ENCODE results near the gene GTF2E1. TPM values are rescaled to one million over a fixed set of nuclear protein-coding genes. Genes with fewer than 3 reads are reported as not detected.

Gene GTF2E1
- total and polyA plus RNA-seq, 10 donors, result 5.2 to 28.3 (median 19.7) TPM

DNA sequence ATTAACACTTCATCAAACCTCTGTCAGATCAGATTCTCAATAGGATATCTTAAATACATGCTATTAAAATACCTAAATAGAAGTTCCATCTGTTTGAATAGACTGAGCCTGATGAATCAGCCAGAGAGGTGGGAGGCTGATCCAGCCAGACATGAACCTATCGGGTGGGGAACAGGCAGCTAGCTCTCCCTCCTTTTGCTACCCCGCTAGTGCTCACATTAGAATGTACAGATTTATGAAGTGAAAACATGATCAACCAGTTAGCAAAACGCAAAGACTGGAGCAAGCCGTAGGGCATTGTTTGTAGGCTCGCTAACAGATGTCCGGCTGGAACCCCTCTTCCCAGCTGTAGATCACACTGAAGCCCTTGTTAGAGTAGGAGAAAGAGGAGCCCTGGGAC is 54.4 kb downstream of the GTF2E1 start:
- Histone ChIP-seq H3K27ac (no peak overlapping the region), H3K27me3 (replicated peaks in 1 of 7) (no peaks in the 10 kb centered on the region), H3K36me3 (no peaks in the 10 kb centered on the region), H3K4me3 (no peak overlapping the region), H3K9me3 (no peaks in the 10 kb centered on the region), H3K4me1 (no peaks in the 10 kb centered on the region)
- 83 to 92% (median 92%) methylated on average over 6 of the region's 6 CpGs for WGBS, 5 donors
- intact Hi-C loops (cut with DNase I; ENCODE audit: low total_unique reads), result no loop called here
- no peak for DNase-seq
- TF ChIP-seq POLR2AphosphoS5 (IDR thresholded peaks at IDR 0.05) (no peak), POLR2A (IDR thresholded peaks at IDR 0.05) (no peak)
- TF ChIP-seq, protein P1, sequence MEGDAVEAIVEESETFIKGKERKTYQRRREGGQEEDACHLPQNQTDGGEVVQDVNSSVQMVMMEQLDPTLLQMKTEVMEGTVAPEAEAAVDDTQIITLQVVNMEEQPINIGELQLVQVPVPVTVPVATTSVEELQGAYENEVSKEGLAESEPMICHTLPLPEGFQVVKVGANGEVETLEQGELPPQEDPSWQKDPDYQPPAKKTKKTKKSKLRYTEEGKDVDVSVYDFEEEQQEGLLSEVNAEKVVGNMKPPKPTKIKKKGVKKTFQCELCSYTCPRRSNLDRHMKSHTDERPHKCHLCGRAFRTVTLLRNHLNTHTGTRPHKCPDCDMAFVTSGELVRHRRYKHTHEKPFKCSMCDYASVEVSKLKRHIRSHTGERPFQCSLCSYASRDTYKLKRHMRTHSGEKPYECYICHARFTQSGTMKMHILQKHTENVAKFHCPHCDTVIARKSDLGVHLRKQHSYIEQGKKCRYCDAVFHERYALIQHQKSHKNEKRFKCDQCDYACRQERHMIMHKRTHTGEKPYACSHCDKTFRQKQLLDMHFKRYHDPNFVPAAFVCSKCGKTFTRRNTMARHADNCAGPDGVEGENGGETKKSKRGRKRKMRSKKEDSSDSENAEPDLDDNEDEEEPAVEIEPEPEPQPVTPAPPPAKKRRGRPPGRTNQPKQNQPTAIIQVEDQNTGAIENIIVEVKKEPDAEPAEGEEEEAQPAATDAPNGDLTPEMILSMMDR (IDR thresholded peaks at IDR 0.05 in 8 of 11, conservative IDR thresholded peaks at IDR 0.05 in 3 of 11), result no peak

DNA sequence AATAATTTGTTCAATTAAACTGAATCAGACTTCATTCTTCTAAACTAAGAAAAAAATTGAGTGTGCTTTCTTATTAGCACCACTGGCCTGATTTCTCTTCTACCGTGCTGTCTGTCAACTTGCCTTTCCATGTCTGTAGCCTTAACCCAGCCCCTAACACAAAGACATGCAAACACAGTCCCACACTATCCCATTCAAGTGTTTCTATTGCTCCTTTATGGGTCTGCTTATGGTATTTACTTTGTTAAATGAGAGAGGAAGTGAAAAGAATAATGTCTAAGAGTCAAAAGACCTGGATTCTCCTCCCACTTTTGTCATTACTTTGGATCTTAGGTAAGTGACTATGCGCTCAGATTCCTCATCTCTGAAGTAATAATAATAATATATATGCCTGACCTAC is 55.3 kb downstream of the GTF2E1 start:
- 83 to 90% (median 87%) methylated on average over 2 of the region's 2 CpGs for WGBS, 5 donors
- Histone ChIP-seq H3K4me1 (no peaks in the 10 kb centered on the region), H3K9me3 (no peaks in the 10 kb centered on the region), H3K36me3 (no peaks in the 10 kb centered on the region), H3K27me3 (replicated peaks in 1 of 7) (no peaks in the 10 kb centered on the region), H3K27ac (no peak overlapping the region), H3K4me3 (no peak overlapping the region)
- no peak for DNase-seq
- TF ChIP-seq POLR2AphosphoS5 (IDR thresholded peaks at IDR 0.05), result no peak
- TF ChIP-seq, protein P1 (IDR thresholded peaks at IDR 0.05 in 8 of 11, conservative IDR thresholded peaks at IDR 0.05 in 3 of 11), result no peak
- intact Hi-C loops (cut with DNase I; ENCODE audit: low total_unique reads), result no loop called here

DNA sequence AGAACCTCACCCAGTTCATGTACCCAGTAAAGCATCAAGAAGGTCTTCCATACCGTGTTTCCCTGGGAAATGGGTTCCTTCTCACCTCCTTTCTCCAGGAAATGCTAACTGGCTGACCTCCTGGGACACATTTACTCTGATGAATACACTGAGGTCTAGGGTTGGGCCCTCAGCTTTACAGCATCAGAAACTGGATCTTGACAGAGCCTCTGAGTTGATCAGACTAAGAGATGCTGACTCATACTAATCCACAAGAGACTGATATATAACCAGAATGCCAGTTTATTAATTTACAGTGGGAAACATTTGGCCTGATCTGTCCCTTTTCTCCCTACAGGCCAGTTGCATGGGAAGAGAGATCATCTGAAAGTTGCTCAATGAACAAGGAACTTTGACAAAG is 55.8 kb downstream of the GTF2E1 start:
- no peak for DNase-seq
- WGBS, 5 donors, result 56 to 75% (median 62%) methylated on average over 1 of the region's 1 CpG
- Histone ChIP-seq H3K27ac (no peak overlapping the region), H3K4me3 (no peak overlapping the region), H3K9me3 (no peaks in the 10 kb centered on the region), H3K4me1 (no peaks in the 10 kb centered on the region), H3K36me3 (no peaks in the 10 kb centered on the region), H3K27me3 (replicated peaks in 1 of 7) (no peaks in the 10 kb centered on the region)
- intact Hi-C loops (cut with DNase I; ENCODE audit: low total_unique reads), result no loop called here
- no peak for TF ChIP-seq POLR2AphosphoS5 (IDR thresholded peaks at IDR 0.05)

DNA sequence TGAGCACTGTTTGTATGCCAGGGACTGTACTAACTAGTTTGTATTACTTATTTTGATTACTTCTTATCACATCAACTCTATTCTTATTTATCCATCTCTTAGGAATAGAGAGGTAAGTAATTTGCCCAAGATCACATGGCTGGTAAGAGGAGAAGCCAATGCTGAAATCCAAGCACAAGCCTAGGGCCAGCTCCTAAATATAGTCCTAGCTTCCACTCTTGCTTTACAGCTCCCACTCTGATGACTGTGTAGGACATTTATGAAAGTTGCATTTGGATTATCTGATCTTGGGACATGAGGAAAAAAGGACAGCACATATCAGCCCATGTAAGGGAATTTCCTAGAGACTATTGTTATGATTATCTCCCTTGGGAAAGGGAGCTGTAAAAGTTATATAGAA is 58.1 kb downstream of the GTF2E1 start:
- Histone ChIP-seq H3K27ac (no peak overlapping the region), H3K9me3 (no peaks in the 10 kb centered on the region), H3K4me3 (no peak overlapping the region), H3K27me3 (replicated peaks in 1 of 7) (no peaks in the 10 kb centered on the region), H3K36me3 (no peaks in the 10 kb centered on the region), H3K4me1 (no peaks in the 10 kb centered on the region)
- DNase-seq, result no peak
- intact Hi-C loops (cut with DNase I; ENCODE audit: low total_unique reads), result no loop called here
- TF ChIP-seq, protein P1 (IDR thresholded peaks at IDR 0.05 in 8 of 11, conservative IDR thresholded peaks at IDR 0.05 in 3 of 11), result no peak
- TF ChIP-seq POLR2AphosphoS5 (IDR thresholded peaks at IDR 0.05), result no peak
- TF ChIP-seq POLR2A (IDR thresholded peaks at IDR 0.05), result no peak

DNA sequence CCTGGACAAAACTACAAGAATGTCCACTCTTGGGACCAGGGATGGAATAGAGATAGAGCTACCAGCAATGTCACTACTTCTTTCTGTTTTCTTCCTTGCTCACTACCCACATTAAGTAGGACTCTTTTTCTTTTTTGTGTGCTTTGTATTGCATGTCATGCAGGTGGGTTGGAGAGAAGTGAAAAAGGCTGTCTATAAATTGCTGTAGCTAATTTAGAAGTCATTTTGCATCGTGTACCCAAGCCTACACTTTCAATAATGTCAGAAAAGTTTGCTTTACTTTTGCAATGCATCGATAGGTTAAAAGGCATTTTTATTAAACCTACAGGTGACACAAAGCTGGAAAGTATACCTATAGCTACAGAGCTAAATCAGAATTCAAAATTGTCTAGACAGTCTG is 58.9 kb downstream of the GTF2E1 start:
- no peak for DNase-seq
- Histone ChIP-seq H3K9me3 (no peaks in the 10 kb centered on the region), H3K27ac (no peak overlapping the region), H3K27me3 (replicated peaks in 1 of 7) (no peaks in the 10 kb centered on the region), H3K4me1 (no peaks in the 10 kb centered on the region), H3K4me3 (no peak overlapping the region), H3K36me3 (no peaks in the 10 kb centered on the region)
- intact Hi-C loops (cut with DNase I; ENCODE audit: low total_unique reads), result no loop called here
- WGBS, 5 donors, result 63 to 80% (median 75%) methylated on average over 2 of the region's 2 CpGs
- TF ChIP-seq POLR2A (IDR thresholded peaks at IDR 0.05) (no peak), POLR2AphosphoS5 (IDR thresholded peaks at IDR 0.05) (no peak)
- TF ChIP-seq, protein P1 (IDR thresholded peaks at IDR 0.05 in 8 of 11, conservative IDR thresholded peaks at IDR 0.05 in 3 of 11), result no peak

Data from spleen (tissue), 11 donors.